ENCODE data around the gene IL18.
"Not testable (repeated sequence)": the region's sequence is repeated elsewhere in the genome, so short reads cannot be mapped to it uniquely, and the experiment has no call there.

Gene IL18

GRCh38 chr11:112121981-112122615 lies 41.8 kb downstream of the IL18 start:
- no peak for DNase-seq (ENCODE audit: low spot score)

- no peak for DNase-seq (ENCODE audit: low spot score)
These were observed 45.7 kb downstream of the IL18 start for GRCh38 chr11:112118176-112118575.

- DNase-seq (ENCODE audit: low spot score), result no peak
These were observed 48.5 kb downstream of the IL18 start for GRCh38 chr11:112115386-112115785.

- DNase-seq (ENCODE audit: low spot score), result no peak
These were observed 49.4 kb downstream of the IL18 start for GRCh38 chr11:112114460-112114859.

- peak; percentile 35 for DNase-seq (ENCODE audit: low spot score)
These were observed 50.1 kb downstream of the IL18 start for GRCh38 chr11:112113539-112114457.

- no peak for DNase-seq (ENCODE audit: low spot score)
These were observed 57.8 kb downstream of the IL18 start for GRCh38 chr11:112106070-112106469.

GRCh38 chr11:112103446-112103845 lies 60.4 kb downstream of the IL18 start:
- no peak for DNase-seq (ENCODE audit: low spot score)

- DNase-seq (ENCODE audit: low spot score), result no peak
These were observed 63.4 kb downstream of the IL18 start for GRCh38 chr11:112100462-112100861.

GRCh38 chr11:112097734-112098528 lies 66.0 kb downstream of the IL18 start:
- DNase-seq (ENCODE audit: low spot score), result no peak

- DNase-seq (ENCODE audit: low spot score), result no peak
These were observed 67.7 kb downstream of the IL18 start for GRCh38 chr11:112096194-112096593.

- not testable (repeated sequence) for DNase-seq (ENCODE audit: low spot score)
These were observed 68.6 kb downstream of the IL18 start for GRCh38 chr11:112095302-112095701.

All from CD4-positive, alpha-beta T cell treated with Interleukin-15 for 4 hours (primary cell).